PC-3 (cell line): ENCODE data around the gene UBAC1. TPM values are rescaled to one million over a fixed set of nuclear protein-coding genes. Genes with fewer than 3 reads are reported as not detected.
"Not testable (repeated sequence)": the region's sequence is repeated elsewhere in the genome, so short reads cannot be mapped to it uniquely, and the experiment has no call there.

ENCODE experiments used
- ATAC-seq: fragments of 200-7000 bp; cut with Tn5 transposase; 2 replicates; pipeline ENCODE4 v1.9.1; 2020; ENCODE audit warnings: mild to moderate bottlenecking, moderate library complexity
- BruUV-seq: library from RNA; stranded (reverse); fragments of 400-500 nt; replicated peaks from 2 replicates; lab custom pipeline; 2021; lab: Mats Ljungman, UMichigan
- CTCF ChIA-PET: fragments of 300-600 bp; sonication (Branson Sonifier 250); formaldehyde crosslinking; loops from one replicate; lab custom pipeline; 2022; ENCODE audit warnings: antibody characterized with exemption; lab: Charles Lee
- POLR2A ChIA-PET: fragments of 300-600 bp; sonication (Branson Sonifier 250); formaldehyde crosslinking; loops from one replicate; lab custom pipeline; 2022; ENCODE audit warnings: antibody characterized with exemption; ENCODE audit not compliant: unreplicated experiment; lab: Charles Lee
- DNase-seq: peaks from one replicate; pipeline ENCODE4 v3.0.0-alpha.2; 2015
- H2AFZ ChIP-seq: fragments of 300-600 bp; sonication (generic); 2 replicates; pipeline ENCODE4 v1.6.0; 2016; ENCODE audit warnings: antibody characterized with exemption, low read length
- H3F3A ChIP-seq: fragments of 300-600 bp; sonication (generic); one replicate; pipeline ENCODE4 v1.6.0; 2017; ENCODE audit warnings: antibody characterized with exemption, low read length, control low read depth, mild to moderate bottlenecking; ENCODE audit not compliant: unreplicated experiment
- H3K27ac ChIP-seq: fragments of 300-600 bp; sonication (generic); 2 replicates; pipeline ENCODE4 v1.5.1; 2016; ENCODE audit warnings: mild to moderate bottlenecking, low read length
- H3K27me3 ChIP-seq: fragments of 300-600 bp; sonication (generic); 2 replicates; pipeline ENCODE4 v1.6.1; 2016; ENCODE audit warnings: low read length, mixed read lengths
- H3K36me3 ChIP-seq: fragments of 300-600 bp; sonication (generic); 2 replicates; pipeline ENCODE4 v1.6.1; 2016; ENCODE audit warnings: low read depth, mixed run types, low read length, mixed read lengths
- H3K4me1 ChIP-seq: fragments of 300-600 bp; sonication (generic); 2 replicates; pipeline ENCODE4 v1.5.1; 2016; ENCODE audit warnings: low read length; ENCODE audit not compliant: insufficient read depth
- H3K4me2 ChIP-seq: fragments of 300-600 bp; sonication (generic); 2 replicates; pipeline ENCODE4 v1.6.0; 2016; ENCODE audit warnings: low read length
- H3K4me3 ChIP-seq: fragments of 300-600 bp; sonication (generic); 2 replicates; pipeline ENCODE4 v1.5.1; 2016; ENCODE audit warnings: mild to moderate bottlenecking, low read length, mixed read lengths
- H3K79me2 ChIP-seq: fragments of 300-600 bp; sonication (generic); 2 replicates; pipeline ENCODE4 v1.6.1; 2017; ENCODE audit warnings: low read length, mixed read lengths
- H3K9ac ChIP-seq: fragments of 300-600 bp; sonication (generic); 2 replicates; pipeline ENCODE4 v1.6.0; 2016; ENCODE audit warnings: mild to moderate bottlenecking, low read length
- H3K9me2 ChIP-seq: fragments of 300-600 bp; sonication (generic); replicated peaks from 2 replicates; pipeline ENCODE4 v1.6.1; 2016; ENCODE audit warnings: mixed run types, low read length, mixed read lengths
- H3K9me3 ChIP-seq: fragments of 300-600 bp; sonication (generic); 2 replicates; pipeline ENCODE4 v1.6.1; 2016; ENCODE audit warnings: low read length, mixed read lengths
- H4K20me1 ChIP-seq: fragments of 300-600 bp; sonication (generic); 2 replicates; pipeline ENCODE4 v1.6.1; 2016; ENCODE audit warnings: low read length, mixed read lengths
- CTCF ChIP-seq: fragments of 300-600 bp; sonication (generic); conservative IDR thresholded peaks from 2 replicates; pipeline ENCODE4 v1.5.1; 2017; ENCODE audit warnings: antibody characterized with exemption, low read depth, mild to moderate bottlenecking, low read length
- EZH2 ChIP-seq: fragments of 300-600 bp; sonication (generic); IDR thresholded peaks from one replicate; pipeline ENCODE4 v1.6.1; 2017; ENCODE audit warnings: antibody characterized with exemption, mild to moderate bottlenecking, low read length; ENCODE audit not compliant: unreplicated experiment
- EZH2phosphoT487 ChIP-seq: fragments of 300-600 bp; sonication (generic); IDR thresholded peaks from 2 replicates; pipeline ENCODE4 v1.6.1; 2018; ENCODE audit warnings: mild to moderate bottlenecking, antibody characterized with exemption, low read length, borderline replicate concordance
- intact Hi-C: fragments of 100-400 bp; cut with micrococcal nuclease; formaldehyde crosslinking; loops from 2 replicates; pipeline ENCODE4 v1.9.0; 2023
- total RNA-seq: library from RNA; depleted of rRNA; stranded (reverse); fragments of >200 nt; gene quantifications from 2 replicates; pipeline ENCODE4 v1.2.3, GENCODE V29; 2014

The UBAC1 gene
- total RNA-seq, 1 experiment from 2014 or later: 77.3 TPM

GRCh38 chr9:135893104-135893503 is 68.1 kb downstream of the UBAC1 start:
- Histone ChIP-seq H3F3A (no peaks in the 10 kb centered on the region), H3K4me2 (no peak overlapping the region), H3K36me3 (no peaks in the 10 kb centered on the region), H3K9ac (no peak overlapping the region), H3K27me3 (no peaks in the 10 kb centered on the region), H2AFZ (no peak overlapping the region), H3K9me3 (no peaks in the 10 kb centered on the region), H3K4me3 (no peak overlapping the region), H3K9me2 (no peaks in the 10 kb centered on the region), H3K4me1 (no peaks in the 10 kb centered on the region), H3K27ac (no peak overlapping the region), H4K20me1 (peaks cover 49% of the 10 kb centered on the region; the same call in 1 of the 2 replicates), H3K79me2 (peaks cover 99% of the 10 kb centered on the region)
- BruUV-seq: no TSS peak
- TF ChIP-seq CTCF (no peak), EZH2 (no peak), EZH2phosphoT487 (no peak)
- ChIA-PET CTCF (no interaction called here), POLR2A (no interaction called here)
- DNase-seq (no peak), ATAC-seq (no peak)
- intact Hi-C loops: no loop called here

GRCh38 chr9:135892327-135892726 is 68.8 kb downstream of the UBAC1 start:
- intact Hi-C loops, H3K4me1 ChIP-seq, POLR2A ChIA-PET, H3K9ac ChIP-seq, H3K36me3 ChIP-seq, H3K9me2 ChIP-seq, H3F3A ChIP-seq, H2AFZ ChIP-seq, H3K27me3 ChIP-seq, CTCF ChIA-PET, ATAC-seq, H3K9me3 ChIP-seq, DNase-seq, H3K27ac ChIP-seq, BruUV-seq, H3K4me3 ChIP-seq, H3K4me2 ChIP-seq: not testable (repeated sequence)
- H3K79me2 ChIP-seq: peaks cover 99% of the 10 kb centered on the region
- H4K20me1 ChIP-seq: peaks cover 44% of the 10 kb centered on the region; the same call in 1 of the 2 replicates

- Histone ChIP-seq H3K27ac (no peak overlapping the region), H3K9me2 (no peaks in the 10 kb centered on the region), H2AFZ (no peak overlapping the region), H3K9me3 (no peaks in the 10 kb centered on the region), H3F3A (no peaks in the 10 kb centered on the region), H3K79me2 (peaks cover 99% of the 10 kb centered on the region), H3K4me2 (no peak overlapping the region), H4K20me1 (peaks cover 37% of the 10 kb centered on the region; the same call in 1 of the 2 replicates), H3K27me3 (no peaks in the 10 kb centered on the region), H3K4me1 (no peaks in the 10 kb centered on the region), H3K9ac (no peak overlapping the region), H3K4me3 (no peak overlapping the region), H3K36me3 (no peaks in the 10 kb centered on the region)
- no peak for DNase-seq
- ATAC-seq: no peak
- intact Hi-C loops: no loop called here
- POLR2A ChIA-PET: no interaction called here
- no peak for TF ChIP-seq EZH2
- no peak for TF ChIP-seq EZH2phosphoT487
- no peak for TF ChIP-seq CTCF
- CTCF ChIA-PET: no interaction called here
- no TSS peak for BruUV-seq
Observed at GRCh38 chr9:135891027-135891631, 70.0 kb downstream of the UBAC1 start.
